Liver (tissue), 9 donors: ENCODE results near the gene ADGRG3. TPM values are rescaled to one million over a fixed set of nuclear protein-coding genes. Genes with fewer than 3 reads are reported as not detected.
"Not testable (repeated sequence)": the region's sequence is repeated elsewhere in the genome, so short reads cannot be mapped to it uniquely, and the experiment has no call there.

ENCODE experiments used
- DNase-seq: peaks from one replicate; pipeline ENCODE4 v3.0.0-alpha.2; 2017; ENCODE audit warnings: low spot score
- H3K27ac ChIP-seq, 2 donors: one replicate each; pipeline ENCODE4 v1.7.0; 2013; ENCODE audit warnings: inconsistent platforms in 2 of 2, low read length in 2 of 2, control low read depth in 1 of 2, low read depth in 1 of 2, mild to moderate bottlenecking in 1 of 2
- H3K27me3 ChIP-seq, 4 donors: one replicate each; pipeline versions ENCODE4 v1.6.1 to v1.7.0; 2013; ENCODE audit warnings: low read length in 3 of 4, inconsistent platforms in 1 of 4, mild to moderate bottlenecking in 1 of 4, moderate library complexity in 1 of 4; ENCODE audit not compliant: control insufficient read depth in 4 of 4, insufficient read depth in 4 of 4
- H3K36me3 ChIP-seq, 4 donors: one replicate each; pipeline versions ENCODE4 v1.6.1 to v1.7.0; 2013; ENCODE audit warnings: low read length in 3 of 4, mild to moderate bottlenecking in 3 of 4, low read depth in 1 of 4, moderate library complexity in 1 of 4; ENCODE audit not compliant: control insufficient read depth in 4 of 4, insufficient read depth in 3 of 4
- H3K4me1 ChIP-seq, 4 donors: one replicate each; pipeline versions ENCODE4 v1.6.1 to v1.7.0; 2013; ENCODE audit warnings: low read length in 3 of 4, mild to moderate bottlenecking in 3 of 4, moderate library complexity in 1 of 4; ENCODE audit not compliant: control insufficient read depth in 4 of 4, insufficient read depth in 4 of 4
- H3K4me3 ChIP-seq, 3 donors: one replicate each; pipeline versions ENCODE4 v1.6.1 to v1.7.0; 2013; ENCODE audit warnings: low read length in 3 of 3, control low read depth in 1 of 3, low read depth in 1 of 3, mild to moderate bottlenecking in 1 of 3
- H3K9ac ChIP-seq, 2 donors: one replicate each; pipeline ENCODE4 v1.7.0; 2013; ENCODE audit warnings: low read length in 2 of 2, mild to moderate bottlenecking in 2 of 2, moderate library complexity in 2 of 2, control low read depth in 1 of 2, low read depth in 1 of 2
- H3K9me3 ChIP-seq, 4 donors: one replicate each; pipeline versions ENCODE4 v1.6.1 to v1.7.0; 2013; ENCODE audit warnings: low read length in 3 of 4; ENCODE audit not compliant: control insufficient read depth in 4 of 4
- ATF3 ChIP-seq: IDR thresholded peaks from 2 replicates; pipeline ENCODE4 v1.6.1; 2016; ENCODE audit warnings: antibody characterized with exemption
- EGR1 ChIP-seq, 2 donors: IDR thresholded peaks; 2 replicates each; pipeline ENCODE4 v1.6.1; 2016 to 2018; ENCODE audit warnings: antibody characterized with exemption in 2 of 2, low read depth in 2 of 2
- FOXA1 ChIP-seq: IDR thresholded peaks from 2 replicates; pipeline ENCODE4 v1.6.1; 2016; ENCODE audit warnings: antibody characterized with exemption
- FOXA2 ChIP-seq: IDR thresholded peaks from 2 replicates; pipeline ENCODE4 v1.6.1; 2016; ENCODE audit warnings: antibody characterized with exemption
- HNF4A ChIP-seq, 2 donors: conservative IDR thresholded peaks; 2 replicates each; pipeline ENCODE4 v1.6.1; 2016; ENCODE audit warnings: antibody characterized with exemption in 2 of 2, mild to moderate bottlenecking in 2 of 2
- HNF4G ChIP-seq: IDR thresholded peaks from 2 replicates; pipeline ENCODE4 v1.6.1; 2016; ENCODE audit warnings: antibody characterized with exemption
- JUND ChIP-seq, 2 donors: IDR thresholded peaks; 2 replicates each; pipeline ENCODE4 v1.6.1; 2016; ENCODE audit warnings: antibody characterized with exemption in 2 of 2
- NR2F2 ChIP-seq: IDR thresholded peaks from 2 replicates; pipeline ENCODE4 v1.6.1; 2016; ENCODE audit warnings: antibody characterized with exemption
- RAD21 ChIP-seq, 2 donors: IDR thresholded peaks; 2 replicates each; pipeline ENCODE4 v1.6.1; 2016; ENCODE audit warnings: antibody characterized with exemption in 2 of 2, mild to moderate bottlenecking in 2 of 2
- REST ChIP-seq: IDR thresholded peaks from 2 replicates; pipeline ENCODE4 v1.6.1; 2016; ENCODE audit warnings: antibody characterized with exemption, mild to moderate bottlenecking
- RXRA ChIP-seq, 2 donors: IDR thresholded peaks; 2 replicates each; pipeline ENCODE4 v1.6.1; 2017 to 2018; ENCODE audit warnings: antibody characterized with exemption in 2 of 2, mild to moderate bottlenecking in 1 of 2
- SP1 ChIP-seq: IDR thresholded peaks from 2 replicates; pipeline ENCODE4 v1.6.1; 2018; ENCODE audit warnings: antibody characterized with exemption, mild to moderate bottlenecking
- TAF1 ChIP-seq: conservative IDR thresholded peaks from 2 replicates; pipeline ENCODE4 v1.6.1; 2016; ENCODE audit warnings: antibody characterized with exemption, mild to moderate bottlenecking
- YY1 ChIP-seq: IDR thresholded peaks from 2 replicates; pipeline ENCODE4 v1.6.1; 2016; ENCODE audit warnings: antibody characterized with exemption, mild to moderate bottlenecking
- WGBS: extraction: QIAGEN DNeasy Blood & Tissue Kit; methylation state at CpG from one replicate; pipeline ENCODE4 v1.1.7; 2013; 5-methylcytosine and 5-hydroxymethylcytosine counted together
- polyA plus RNA-seq, 2 donors: library from polyadenylated mRNA; stranded (reverse) in 1 of 2; unstranded in 1 of 2; fragments of 200-250 nt in 1 of 2; fragments of >200 nt in 1 of 2; fragmentation: Nextera tagmentation in 1 of 2; extraction: Ambion mirVana in 1 of 2; gene quantifications; one replicate each; pipeline versions ENCODE4 v1.2.1 to v1.2.3, GENCODE V29; 2013 to 2015
- total RNA-seq, 2 donors: library from RNA; depleted of rRNA; stranded (reverse); fragments of >200 nt; gene quantifications; one replicate each; pipeline ENCODE4 v1.2.3, GENCODE V29; 2014
- TF ChIP-seq, protein P1 (sequence below): fragments of 150-350 bp; IDR thresholded peaks from 2 replicates; pipeline ENCODE4 v1.5.1; 2017; ENCODE audit warnings: improper control_type of control experiment, low read depth, low read length; ENCODE audit not compliant: missing input control
- donor health status: healthy.
- donor health status: healthy.
- donor health status: healthy.
- donor health status: healthy.
- donor health status: healthy.

ADGRG3 gene
- total and polyA plus RNA-seq, 4 donors = 0.52 to 3.2 (median 1.0) TPM

- TF ChIP-seq ATF3 = no peak
- no peak for TF ChIP-seq FOXA1
- no peak for TF ChIP-seq YY1
- TF ChIP-seq NR2F2 = no peak
- no peak for TF ChIP-seq RXRA (IDR thresholded peaks at IDR 0.05)
- no peak for TF ChIP-seq RAD21 (IDR thresholded peaks at IDR 0.05)
- no peak for TF ChIP-seq HNF4G
- TF ChIP-seq, protein P1, sequence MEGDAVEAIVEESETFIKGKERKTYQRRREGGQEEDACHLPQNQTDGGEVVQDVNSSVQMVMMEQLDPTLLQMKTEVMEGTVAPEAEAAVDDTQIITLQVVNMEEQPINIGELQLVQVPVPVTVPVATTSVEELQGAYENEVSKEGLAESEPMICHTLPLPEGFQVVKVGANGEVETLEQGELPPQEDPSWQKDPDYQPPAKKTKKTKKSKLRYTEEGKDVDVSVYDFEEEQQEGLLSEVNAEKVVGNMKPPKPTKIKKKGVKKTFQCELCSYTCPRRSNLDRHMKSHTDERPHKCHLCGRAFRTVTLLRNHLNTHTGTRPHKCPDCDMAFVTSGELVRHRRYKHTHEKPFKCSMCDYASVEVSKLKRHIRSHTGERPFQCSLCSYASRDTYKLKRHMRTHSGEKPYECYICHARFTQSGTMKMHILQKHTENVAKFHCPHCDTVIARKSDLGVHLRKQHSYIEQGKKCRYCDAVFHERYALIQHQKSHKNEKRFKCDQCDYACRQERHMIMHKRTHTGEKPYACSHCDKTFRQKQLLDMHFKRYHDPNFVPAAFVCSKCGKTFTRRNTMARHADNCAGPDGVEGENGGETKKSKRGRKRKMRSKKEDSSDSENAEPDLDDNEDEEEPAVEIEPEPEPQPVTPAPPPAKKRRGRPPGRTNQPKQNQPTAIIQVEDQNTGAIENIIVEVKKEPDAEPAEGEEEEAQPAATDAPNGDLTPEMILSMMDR = no peak
Measured at GRCh38 chr16:57670196-57670595, 2.1 kb downstream of the ADGRG3 start (continued).

GRCh38 chr16:57671451-57671850 lies 3.3 kb downstream of the ADGRG3 start:
- H3K9me3 ChIP-seq, H3K9ac ChIP-seq, H3K4me3 ChIP-seq, H3K36me3 ChIP-seq, H3K27me3 ChIP-seq, DNase-seq, H3K27ac ChIP-seq: not testable (repeated sequence)
- 92% methylated on average over 7 of the region's 7 CpGs for WGBS
- H3K4me1 ChIP-seq = peaks cover 0 to 16% (median 11%) of the 10 kb centered on the region in 4 donors

- no peaks in the 10 kb centered on the region for H3K9me3 ChIP-seq
- H3K9ac ChIP-seq = no peak overlapping the region
- TF ChIP-seq RXRA (IDR thresholded peaks at IDR 0.05) (no peak), NR2F2 (no peak), HNF4G (no peak), FOXA2 (no peak), JUND (IDR thresholded peaks at IDR 0.05) (no peak), HNF4A (conservative IDR thresholded peaks at IDR 0.05) (no peak), EGR1 (IDR thresholded peaks at IDR 0.05; ENCODE audit: low read depth in 2 of 2) (no peak), TAF1 (no peak), SP1 (no peak), YY1 (no peak), REST (no peak)
- no peak for DNase-seq
- no peaks in the 10 kb centered on the region for H3K36me3 ChIP-seq
- 81% methylated on average over 3 of the region's 3 CpGs for WGBS
- H3K4me1 ChIP-seq = peaks cover 2 to 19% (median 13%) of the 10 kb centered on the region in 4 donors
- H3K4me3 ChIP-seq = no peak overlapping the region
- no peaks in the 10 kb centered on the region for H3K27me3 ChIP-seq
- H3K27ac ChIP-seq = no peak overlapping the region
Measured at GRCh38 chr16:57672416-57672815, 4.3 kb downstream of the ADGRG3 start.
